ENCODE measurements around the gene ORAI3. TPM values are rescaled to one million over a fixed set of nuclear protein-coding genes. Genes with fewer than 3 reads are reported as not detected.

The ORAI3 gene
- total RNA-seq, 4 donors from 2014 or later: 32.9 to 49.5 (median 40.2) TPM

GRCh38 chr16:30907064-30907463 lies 41.8 kb upstream of the ORAI3 start:
- TF ChIP-seq CTCF (IDR thresholded peaks at IDR 0.05) (no peak), POLR2A (IDR thresholded peaks at IDR 0.05) (no peak)
- H3K4me3 ChIP-seq (replicated peaks in 1 of 3): no peak overlapping the region
- intact Hi-C loops (cut with DNase I): no loop called here
- DNase-seq: no peak
- H3K27ac ChIP-seq: no peak overlapping the region
- H3K4me1 ChIP-seq: peaks cover 0 to 11% of the 10 kb centered on the region in 2 donors
- WGBS, 2 donors: 88 to 90% methylated on average over 2 to 4 of the region's 4 CpGs
- no peaks in the 10 kb centered on the region for H3K27me3 ChIP-seq
- H3K9me3 ChIP-seq: no peaks in the 10 kb centered on the region
- no peaks in the 10 kb centered on the region for H3K36me3 ChIP-seq

- no peak overlapping the region for H3K4me3 ChIP-seq (replicated peaks in 1 of 3)
These were observed 38.3 kb upstream of the ORAI3 start for GRCh38 chr16:30910427-30911029.

GRCh38 chr16:30912794-30913412 lies 36.0 kb upstream of the ORAI3 start:
- Histone ChIP-seq H3K4me3 (replicated peaks in 1 of 3) (no peak overlapping the region), H3K27ac (no peak overlapping the region), H3K36me3 (no peaks in the 10 kb centered on the region), H3K27me3 (no peaks in the 10 kb centered on the region), H3K4me1 (no peaks in the 10 kb centered on the region), H3K9me3 (no peaks in the 10 kb centered on the region)
- intact Hi-C loops (cut with DNase I): no loop called here
- 90 to 99% methylated on average over 6 of the region's 6 CpGs for WGBS, 2 donors
- DNase-seq: no peak
- TF ChIP-seq CTCF (IDR thresholded peaks at IDR 0.05): no peak
- TF ChIP-seq POLR2A (IDR thresholded peaks at IDR 0.05): no peak

More at GRCh38 chr16:30910427-30911029, 38.3 kb upstream of the ORAI3 start:
- Histone ChIP-seq H3K27ac (no peak overlapping the region), H3K4me1 (no peaks in the 10 kb centered on the region), H3K27me3 (no peaks in the 10 kb centered on the region), H3K36me3 (no peaks in the 10 kb centered on the region), H3K9me3 (no peaks in the 10 kb centered on the region)
- TF ChIP-seq POLR2A (IDR thresholded peaks at IDR 0.05): no peak
- TF ChIP-seq CTCF (IDR thresholded peaks at IDR 0.05): no peak
- intact Hi-C loops (cut with DNase I): no loop called here
- no peak for DNase-seq
- 71 to 74% methylated on average over 14 to 17 of the region's 18 CpGs for WGBS, 2 donors

- no peaks in the 10 kb centered on the region for H3K9me3 ChIP-seq
- TF ChIP-seq CTCF (IDR thresholded peaks at IDR 0.05) (no peak), POLR2A (IDR thresholded peaks at IDR 0.05) (no peak)
- WGBS, 2 donors: 90 to 97% methylated on average over 2 to 3 of the region's 3 CpGs
- no peaks in the 10 kb centered on the region for H3K36me3 ChIP-seq
- no peak overlapping the region for H3K4me3 ChIP-seq (replicated peaks in 1 of 3)
- DNase-seq: no peak
- intact Hi-C loops (cut with DNase I): no loop called here
- H3K27me3 ChIP-seq: no peaks in the 10 kb centered on the region
- H3K27ac ChIP-seq: no peak overlapping the region
- no peaks in the 10 kb centered on the region for H3K4me1 ChIP-seq
These were observed 34.0 kb upstream of the ORAI3 start for GRCh38 chr16:30914830-30915229.

GRCh38 chr16:30918614-30919013 lies 30.3 kb upstream of the ORAI3 start:
- H3K4me3 ChIP-seq (replicated peaks in 1 of 3): no peak overlapping the region
- H3K27ac ChIP-seq: no peak overlapping the region
- intact Hi-C loops (cut with DNase I): loop anchor here (2.0 kb wide), 1 partner anchor 16 kb away; no protein-coding TSS in a partner anchor
- no peaks in the 10 kb centered on the region for H3K9me3 ChIP-seq
- TF ChIP-seq POLR2A (IDR thresholded peaks at IDR 0.05) (no peak), CTCF (IDR thresholded peaks at IDR 0.05) (no peak)
- DNase-seq: no peak
- 89% methylated on average over 1 of the region's 1 CpG for WGBS, 2 donors
- H3K36me3 ChIP-seq: no peaks in the 10 kb centered on the region
- H3K4me1 ChIP-seq: peaks cover 0 to 6% of the 10 kb centered on the region in 2 donors
- no peaks in the 10 kb centered on the region for H3K27me3 ChIP-seq

Measured in thyroid gland (tissue), 4 donors.